Measurements from ENCODE around the gene CNKSR1. TPM values are rescaled to one million over a fixed set of nuclear protein-coding genes. Genes with fewer than 3 reads are reported as not detected.

Gene CNKSR1
- total and polyA plus RNA-seq, 2 of the 13 experiments (the other 11 are each of a cell fraction or from before 2014, with no cell fraction given), result 3.4 to 8.9 TPM

- Histone ChIP-seq H3K4me2 (ENCODE audit: low read depth, low read length) (no peak overlapping the region), H3K9ac (ENCODE audit: insufficient read depth, low read depth, low read length) (no peak overlapping the region), H3K36me3 (replicated peaks in 1 of 2; ENCODE audit: control insufficient read depth in 1 of 2, insufficient read depth in 2 of 2, low read length in 2 of 2) (no peaks in the 10 kb centered on the region), H3K4me1 (ENCODE audit: insufficient read depth, low read length) (peaks cover 17% of the 10 kb centered on the region), H3K27ac (ENCODE audit: extremely low read length, insufficient read depth, low read length) (no peak overlapping the region), H3K9me3 (ENCODE audit: low read length) (no peaks in the 10 kb centered on the region), H2AFZ (ENCODE audit: low read length) (no peak overlapping the region), H3K79me2 (ENCODE audit: insufficient read depth, low read length) (no peaks in the 10 kb centered on the region), H3K27me3 (ENCODE audit: control insufficient read depth in 1 of 2, insufficient read depth in 2 of 2, low read length in 2 of 2) (peaks cover 10 to 48% of the 10 kb centered on the region in 2 experiments; a peak in 3 of 5 replicates), H3K4me3 (replicated peaks in 1 of 3; ENCODE audit: insufficient read depth in 1 of 3, low read depth in 2 of 3, low read length in 3 of 3) (no peak overlapping the region), H4K20me1 (ENCODE audit: insufficient read depth, low read length) (no peaks in the 10 kb centered on the region)
- ATAC-seq, result no peak
- 50% methylated on average over 7 of the region's 9 CpGs for WGBS (ENCODE audit: low lambda C conversion rate)
- no peak for DNase-seq (ENCODE audit: low spot score)
- POLR2A ChIA-PET, result no interaction called here
- no peak for FAIRE-seq
- in situ Hi-C loops (cut with HindIII; ENCODE audit: extremely low pct_ligation_motif_present, low pct_unique_long_range_greater_than_20kb), result loop anchor here (10.0 kb wide), 1 partner anchor 50 kb away; no protein-coding TSS in a partner anchor
- CTCF ChIA-PET (ENCODE audit: low intra/inter-chr PET ratio, low total read pairs), result no interaction called here
- intact Hi-C loops (cut with micrococcal nuclease; ENCODE audit: unreplicated experiment), result no loop called here
- BruUV-seq (replicated peaks), result no TSS peak
- TF ChIP-seq ZBTB46 (CRISPR knock-in tag; IDR thresholded peaks at IDR 0.05; ENCODE audit: borderline replicate concordance) (no peak), PAF1 (CRISPR knock-in tag; IDR thresholded peaks at IDR 0.05) (no peak), GMEB1 (CRISPR knock-in tag; IDR thresholded peaks at IDR 0.05; ENCODE audit: borderline replicate concordance) (no peak), ZFP90 (CRISPR knock-in tag; IDR thresholded peaks at IDR 0.05; ENCODE audit: borderline replicate concordance) (no peak), DNMT3B (CRISPR knock-in tag; conservative IDR thresholded peaks at IDR 0.05) (no peak), ZNF781 (CRISPR knock-in tag; IDR thresholded peaks at IDR 0.05; ENCODE audit: borderline replicate concordance, not compliant biosample characterization) (no peak), ZSCAN21 (CRISPR knock-in tag; IDR thresholded peaks at IDR 0.05; ENCODE audit: borderline replicate concordance) (no peak), ZFP62 (CRISPR knock-in tag; IDR thresholded peaks at IDR 0.05) (no peak), TSC22D2 (CRISPR knock-in tag; IDR thresholded peaks at IDR 0.05; ENCODE audit: borderline replicate concordance) (no peak), CENPX (CRISPR knock-in tag; IDR thresholded peaks at IDR 0.05) (no peak), HIVEP1 (CRISPR knock-in tag; IDR thresholded peaks at IDR 0.05) (no peak), LBX2 (CRISPR knock-in tag; IDR thresholded peaks at IDR 0.05; ENCODE audit: borderline replicate concordance) (no peak), GATAD2A (CRISPR knock-in tag; IDR thresholded peaks at IDR 0.05) (no peak)
- TF ChIP-seq, protein P1, sequence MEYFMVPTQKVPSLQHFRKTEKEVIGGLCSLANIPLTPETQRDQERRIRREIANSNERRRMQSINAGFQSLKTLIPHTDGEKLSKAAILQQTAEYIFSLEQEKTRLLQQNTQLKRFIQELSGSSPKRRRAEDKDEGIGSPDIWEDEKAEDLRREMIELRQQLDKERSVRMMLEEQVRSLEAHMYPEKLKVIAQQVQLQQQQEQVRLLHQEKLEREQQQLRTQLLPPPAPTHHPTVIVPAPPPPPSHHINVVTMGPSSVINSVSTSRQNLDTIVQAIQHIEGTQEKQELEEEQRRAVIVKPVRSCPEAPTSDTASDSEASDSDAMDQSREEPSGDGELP (IDR thresholded peaks at IDR 0.05; ENCODE audit: borderline replicate concordance, low read depth), result no peak
Measured at GRCh38 chr1:26154750-26155149, 22.5 kb upstream of the CNKSR1 start.

Data from HepG2 (cell line).